Type B pancreatic cell (in vitro differentiated cells): Measurements from ENCODE around the gene GPRIN1. TPM values are rescaled to one million over a fixed set of nuclear protein-coding genes. Genes with fewer than 3 reads are reported as not detected.

Experiments
- DNase-seq: peaks from one replicate; pipeline ENCODE4 v3.0.0; 2021; ENCODE audit warnings: mixed read lengths; ENCODE audit not compliant: unreplicated experiment; ENCODE audit errors: extremely low spot score
- H3K27ac Mint-ChIP-seq: 2 replicates; pipeline ENCODE4 v1.8.0; 2021; ENCODE audit warnings: mild to moderate bottlenecking, mixed read lengths
- H3K27me3 Mint-ChIP-seq: 2 replicates; pipeline ENCODE4 v1.8.0; 2021; ENCODE audit warnings: mixed read lengths
- H3K36me3 Mint-ChIP-seq: 2 replicates; pipeline ENCODE4 v1.8.0; 2021; ENCODE audit warnings: mixed read lengths
- H3K4me1 Mint-ChIP-seq: one replicate; pipeline ENCODE4 v1.8.0; 2021; ENCODE audit warnings: mixed read lengths; ENCODE audit not compliant: unreplicated experiment
- H3K4me3 Mint-ChIP-seq: 2 replicates; pipeline ENCODE4 v1.8.0; 2021; ENCODE audit warnings: mild to moderate bottlenecking, mixed read lengths
- H3K9me3 Mint-ChIP-seq: 2 replicates; pipeline ENCODE4 v1.8.0; 2021; ENCODE audit warnings: mixed read lengths
- CTCF ChIP-seq: fragments of 200-600 bp; sonication (generic); conservative IDR thresholded peaks from 2 replicates; pipeline ENCODE4 v1.5.0; 2021; ENCODE audit warnings: antibody characterized with exemption, mild to moderate bottlenecking
- total RNA-seq: library from RNA; stranded (reverse); gene quantifications from 2 replicates; pipeline ENCODE4 v1.2.1, GENCODE V29; 2021; ENCODE audit warnings: low replicate concordance

GPRIN1 gene
- total RNA-seq, 1 donor from 2014 or later, result 6.0 TPM

- no peak for TF ChIP-seq CTCF
- no peaks in the 10 kb centered on the region for H3K9me3 Mint-ChIP-seq
- peaks cover 5% of the 10 kb centered on the region for H3K36me3 Mint-ChIP-seq
- H3K4me1 Mint-ChIP-seq, result peaks cover 26% of the 10 kb centered on the region
- H3K27me3 Mint-ChIP-seq, result no peaks in the 10 kb centered on the region
- DNase-seq, result no peak
- H3K27ac Mint-ChIP-seq, result no peak overlapping the region
- peak overlapping the region; percentile 89 for H3K4me3 Mint-ChIP-seq
Observed at GRCh38 chr5:176648474-176649194, 38.7 kb upstream of the GPRIN1 start.

- Mint-ChIP-seq H3K27me3 (no peaks in the 10 kb centered on the region), H3K36me3 (no peaks in the 10 kb centered on the region), H3K27ac (peak overlapping the region; percentile 72), H3K4me1 (peaks cover 26% of the 10 kb centered on the region), H3K9me3 (no peaks in the 10 kb centered on the region), H3K4me3 (peak overlapping the region; percentile 89)
- no peak for DNase-seq
- TF ChIP-seq CTCF, result no peak
Observed at GRCh38 chr5:176647843-176648473, 38.0 kb upstream of the GPRIN1 start.

GRCh38 chr5:176647030-176647842 lies 37.3 kb upstream of the GPRIN1 start, which contains the start of gene TSPAN17:
TSPAN17 (plus strand) TSS chr5:176647484; CDS start chr5:176647616, 132 bp downstream.
- Mint-ChIP-seq H3K4me3 (peak within 1 kb of the TSS; percentile 89), H3K27ac (peak within 1 kb of the TSS; percentile 72), H3K36me3 (no peaks in the 10 kb centered on the region), H3K9me3 (no peaks in the 10 kb centered on the region), H3K4me1 (peaks cover 26% of the 10 kb centered on the region), H3K27me3 (no peaks in the 10 kb centered on the region)
- no peak for TF ChIP-seq CTCF
- peak; percentile 100 for DNase-seq

GRCh38 chr5:176646707-176647029 lies 36.7 kb upstream of the GPRIN1 start:
- no peak for TF ChIP-seq CTCF
- Mint-ChIP-seq H3K4me3 (peak overlapping the region; percentile 87), H3K9me3 (no peaks in the 10 kb centered on the region), H3K27me3 (peaks cover 3% of the 10 kb centered on the region), H3K27ac (peak overlapping the region; percentile 53), H3K36me3 (no peaks in the 10 kb centered on the region), H3K4me1 (peaks cover 26% of the 10 kb centered on the region)
- DNase-seq, result no peak

- peaks cover 26% of the 10 kb centered on the region for H3K4me1 Mint-ChIP-seq
Observed at GRCh38 chr5:176646049-176646706, 36.2 kb upstream of the GPRIN1 start.

More at GRCh38 chr5:176646049-176646706, 36.2 kb upstream of the GPRIN1 start:
- Mint-ChIP-seq H3K4me3 (peak overlapping the region; percentile 75), H3K27me3 (peaks cover 3% of the 10 kb centered on the region), H3K9me3 (no peaks in the 10 kb centered on the region), H3K36me3 (no peaks in the 10 kb centered on the region), H3K27ac (peak overlapping the region; percentile 53)
- no peak for DNase-seq
- no peak for TF ChIP-seq CTCF
